Upper lobe of left lung (tissue), 4 donors: ENCODE results near the gene CACNB2.

ENCODE experiments used
- EP300 ChIP-seq, 4 donors: sonication (generic); formaldehyde crosslinking; IDR thresholded peaks; one replicate each; pipeline ENCODE4 v1.5.1; 2017; ENCODE audit warnings: antibody characterized with exemption in 4 of 4, control low read depth in 2 of 4
- POLR2A ChIP-seq, 4 donors: fragments of 450-650 bp; IDR thresholded peaks; one replicate each; pipeline ENCODE4 v1.5.1; 2016 to 2017; ENCODE audit warnings: antibody characterized with exemption in 4 of 4, mild to moderate bottlenecking in 2 of 4
- POLR2AphosphoS5 ChIP-seq, 2 donors: sonication (generic); formaldehyde crosslinking; IDR thresholded peaks; one replicate each; pipeline ENCODE4 v1.5.1; 2017; ENCODE audit warnings: antibody characterized with exemption in 2 of 2
- TF ChIP-seq, protein P1 (sequence below), 6 experiments: fragments of 450-650 bp in 4 of 6; fragments of 200-600 bp in 2 of 6; sonication (generic) in 2 of 6; IDR thresholded peaks; one replicate each; pipeline ENCODE4 v1.5.1; 2016 to 2019; ENCODE audit warnings: antibody characterized with exemption in 6 of 6

DNA sequence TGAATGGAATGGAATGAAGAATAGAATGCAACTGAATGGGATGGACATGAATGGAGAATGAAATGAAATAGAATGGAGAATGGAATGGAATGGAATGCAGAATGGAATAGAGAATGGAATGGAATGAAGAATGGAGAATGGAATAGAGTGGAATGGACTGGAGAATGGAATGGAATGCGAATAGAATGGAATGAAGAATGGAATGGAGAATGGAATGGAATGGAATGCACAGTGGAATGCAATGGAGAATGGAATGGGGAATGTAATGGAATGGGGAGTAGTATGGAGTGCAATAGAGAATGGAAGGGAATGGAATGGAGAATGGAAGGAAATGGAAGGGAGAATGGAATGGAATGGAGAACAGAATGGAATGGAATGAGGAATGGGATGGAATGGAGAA is 417.7 kb downstream of the CACNB2 start:
- TF ChIP-seq POLR2A (IDR thresholded peaks at IDR 0.05): no peak
- TF ChIP-seq, protein P1, sequence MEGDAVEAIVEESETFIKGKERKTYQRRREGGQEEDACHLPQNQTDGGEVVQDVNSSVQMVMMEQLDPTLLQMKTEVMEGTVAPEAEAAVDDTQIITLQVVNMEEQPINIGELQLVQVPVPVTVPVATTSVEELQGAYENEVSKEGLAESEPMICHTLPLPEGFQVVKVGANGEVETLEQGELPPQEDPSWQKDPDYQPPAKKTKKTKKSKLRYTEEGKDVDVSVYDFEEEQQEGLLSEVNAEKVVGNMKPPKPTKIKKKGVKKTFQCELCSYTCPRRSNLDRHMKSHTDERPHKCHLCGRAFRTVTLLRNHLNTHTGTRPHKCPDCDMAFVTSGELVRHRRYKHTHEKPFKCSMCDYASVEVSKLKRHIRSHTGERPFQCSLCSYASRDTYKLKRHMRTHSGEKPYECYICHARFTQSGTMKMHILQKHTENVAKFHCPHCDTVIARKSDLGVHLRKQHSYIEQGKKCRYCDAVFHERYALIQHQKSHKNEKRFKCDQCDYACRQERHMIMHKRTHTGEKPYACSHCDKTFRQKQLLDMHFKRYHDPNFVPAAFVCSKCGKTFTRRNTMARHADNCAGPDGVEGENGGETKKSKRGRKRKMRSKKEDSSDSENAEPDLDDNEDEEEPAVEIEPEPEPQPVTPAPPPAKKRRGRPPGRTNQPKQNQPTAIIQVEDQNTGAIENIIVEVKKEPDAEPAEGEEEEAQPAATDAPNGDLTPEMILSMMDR (IDR thresholded peaks at IDR 0.05): no peak
- TF ChIP-seq POLR2AphosphoS5 (IDR thresholded peaks at IDR 0.05): no peak
- no peak for TF ChIP-seq EP300 (IDR thresholded peaks at IDR 0.05)
